ENCODE measurements around the gene MT4.
A peak's percentile ranks its signal among the peaks of the same experiment; 100 is the strongest.
"Not testable (repeated sequence)": the region's sequence is repeated elsewhere in the genome, so short reads cannot be mapped to it uniquely, and the experiment has no call there.

MT4 gene

GRCh38 chr16:56560447-56560846 lies 4.4 kb upstream of the MT4 start:
- no peak for DNase-seq

- no peak for DNase-seq
Observed at GRCh38 chr16:56561126-56561525, 3.7 kb upstream of the MT4 start.

- DNase-seq: no peak
Observed at GRCh38 chr16:56569971-56570370, 5.1 kb downstream of the MT4 start.

- no peak for DNase-seq
Observed at GRCh38 chr16:56571525-56571924, 6.7 kb downstream of the MT4 start.

GRCh38 chr16:56574625-56575024 lies 9.8 kb downstream of the MT4 start:
- no peak for DNase-seq

- no peak for DNase-seq
Observed at GRCh38 chr16:56576585-56577299, 11.9 kb downstream of the MT4 start.

- DNase-seq: no peak
Observed at GRCh38 chr16:56577300-56577625, 12.4 kb downstream of the MT4 start.

- no peak for DNase-seq
Observed at GRCh38 chr16:56580391-56581048, 15.6 kb downstream of the MT4 start.

GRCh38 chr16:56582911-56583310 lies 18.0 kb downstream of the MT4 start:
- not testable (repeated sequence) for DNase-seq

- DNase-seq: no peak
Observed at GRCh38 chr16:56583351-56584168, 18.7 kb downstream of the MT4 start.

- DNase-seq: no peak
Observed at GRCh38 chr16:56584276-56584675, 19.4 kb downstream of the MT4 start.

- DNase-seq: no peak
Observed at GRCh38 chr16:56588781-56589140, 23.9 kb downstream of the MT4 start.

GRCh38 chr16:56589141-56590039 lies 24.5 kb downstream of the MT4 start, which contains the start of gene MT3:
Gene MT3, plus strand, starts transcription at chr16:56589528. Its CDS starts 63 bp downstream, at chr16:56589591.
- DNase-seq: peak; percentile 40

- DNase-seq: no peak
Observed at GRCh38 chr16:56591377-56592060, 26.6 kb downstream of the MT4 start.

- DNase-seq: no peak
Observed at GRCh38 chr16:56593573-56594291, 28.9 kb downstream of the MT4 start.

- DNase-seq: no peak
Observed at GRCh38 chr16:56594292-56594619, 29.4 kb downstream of the MT4 start.

GRCh38 chr16:56600398-56600999 lies 35.6 kb downstream of the MT4 start:
- no peak for DNase-seq

- DNase-seq: no peak
Observed at GRCh38 chr16:56601325-56601724, 36.5 kb downstream of the MT4 start.

- no peak for DNase-seq
Observed at GRCh38 chr16:56603589-56603988, 38.7 kb downstream of the MT4 start.

GRCh38 chr16:56604966-56605365 lies 40.1 kb downstream of the MT4 start:
- DNase-seq: no peak

GRCh38 chr16:56605475-56605874 lies 40.6 kb downstream of the MT4 start:
- no peak for DNase-seq
